Measurements from ENCODE around the gene WDR62.

Gene WDR62

GRCh38 chr19:36081894-36082293, 27.2 kb downstream of the WDR62 start:
- Histone ChIP-seq H3K4me3 (ENCODE audit: low read length in 2 of 2) (no peak overlapping the region), H3K4me1 (ENCODE audit: control insufficient read depth, insufficient read depth, low read length) (no peaks in the 10 kb centered on the region), H3K9ac (ENCODE audit: low read length in 2 of 2) (no peak overlapping the region), H3K9me3 (ENCODE audit: control insufficient read depth in 2 of 2, low read length in 2 of 2) (no peaks in the 10 kb centered on the region), H3K27ac (ENCODE audit: low read length) (no peak overlapping the region), H3K27me3 (ENCODE audit: control insufficient read depth in 1 of 2, insufficient read depth in 2 of 2, low read length in 2 of 2) (no peaks in the 10 kb centered on the region), H3K36me3 (ENCODE audit: control insufficient read depth in 2 of 2, insufficient read depth in 2 of 2, low read length in 2 of 2) (no peaks in the 10 kb centered on the region)

DNA sequence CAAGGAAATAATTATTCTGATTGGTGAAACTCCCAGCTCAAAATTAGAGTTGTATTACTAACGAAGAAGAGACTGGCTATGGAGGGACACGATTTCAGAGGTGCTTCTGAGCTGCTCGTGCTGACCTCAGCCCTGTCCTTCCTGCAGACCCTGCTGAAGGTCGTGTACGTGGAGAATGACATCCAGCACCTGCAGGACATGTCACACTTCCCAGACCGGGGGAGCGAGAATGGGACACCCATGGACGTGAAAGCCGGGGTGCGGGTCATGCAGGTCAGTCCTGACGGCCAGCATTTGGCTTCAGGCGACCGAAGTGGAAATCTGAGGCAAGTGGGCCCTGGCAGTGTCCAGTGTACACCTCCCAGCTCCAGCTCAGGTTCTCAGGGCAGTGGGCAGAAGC, 28.2 kb downstream of the WDR62 start:
- Histone ChIP-seq H3K4me3 (ENCODE audit: low read length in 2 of 2) (no peak overlapping the region), H3K36me3 (ENCODE audit: control insufficient read depth in 2 of 2, insufficient read depth in 2 of 2, low read length in 2 of 2) (no peaks in the 10 kb centered on the region), H3K4me1 (ENCODE audit: control insufficient read depth, insufficient read depth, low read length) (no peaks in the 10 kb centered on the region), H3K9me3 (ENCODE audit: control insufficient read depth in 2 of 2, low read length in 2 of 2) (no peaks in the 10 kb centered on the region), H3K27ac (ENCODE audit: low read length) (no peak overlapping the region), H3K27me3 (ENCODE audit: control insufficient read depth in 1 of 2, insufficient read depth in 2 of 2, low read length in 2 of 2) (no peaks in the 10 kb centered on the region), H3K9ac (ENCODE audit: low read length in 2 of 2) (no peak overlapping the region)

- no peak overlapping the region for H3K27ac ChIP-seq (ENCODE audit: low read length)
These were observed 29.7 kb downstream of the WDR62 start for GRCh38 chr19:36084231-36085009.

GRCh38 chr19:36086326-36086725, 31.6 kb downstream of the WDR62 start:
- Histone ChIP-seq H3K4me1 (ENCODE audit: control insufficient read depth, insufficient read depth, low read length) (no peaks in the 10 kb centered on the region), H3K36me3 (ENCODE audit: control insufficient read depth in 2 of 2, insufficient read depth in 2 of 2, low read length in 2 of 2) (no peaks in the 10 kb centered on the region), H3K4me3 (ENCODE audit: low read length in 2 of 2) (no peak overlapping the region), H3K27me3 (ENCODE audit: control insufficient read depth in 1 of 2, insufficient read depth in 2 of 2, low read length in 2 of 2) (no peaks in the 10 kb centered on the region), H3K9ac (ENCODE audit: low read length in 2 of 2) (no peak overlapping the region), H3K9me3 (ENCODE audit: control insufficient read depth in 2 of 2, low read length in 2 of 2) (no peaks in the 10 kb centered on the region), H3K27ac (ENCODE audit: low read length) (no peak overlapping the region)

More at GRCh38 chr19:36084231-36085009, 29.7 kb downstream of the WDR62 start:
- Histone ChIP-seq H3K36me3 (ENCODE audit: control insufficient read depth in 2 of 2, insufficient read depth in 2 of 2, low read length in 2 of 2) (no peaks in the 10 kb centered on the region), H3K9ac (ENCODE audit: low read length in 2 of 2) (no peak overlapping the region), H3K9me3 (ENCODE audit: control insufficient read depth in 2 of 2, low read length in 2 of 2) (no peaks in the 10 kb centered on the region), H3K27me3 (ENCODE audit: control insufficient read depth in 1 of 2, insufficient read depth in 2 of 2, low read length in 2 of 2) (no peaks in the 10 kb centered on the region), H3K4me3 (ENCODE audit: low read length in 2 of 2) (no peak overlapping the region), H3K4me1 (ENCODE audit: control insufficient read depth, insufficient read depth, low read length) (no peaks in the 10 kb centered on the region)

- Histone ChIP-seq H3K9ac (ENCODE audit: low read length in 2 of 2) (no peak overlapping the region), H3K36me3 (ENCODE audit: control insufficient read depth in 2 of 2, insufficient read depth in 2 of 2, low read length in 2 of 2) (no peaks in the 10 kb centered on the region), H3K27ac (ENCODE audit: low read length) (no peak overlapping the region), H3K4me1 (ENCODE audit: control insufficient read depth, insufficient read depth, low read length) (no peaks in the 10 kb centered on the region), H3K4me3 (ENCODE audit: low read length in 2 of 2) (no peak overlapping the region), H3K9me3 (ENCODE audit: control insufficient read depth in 2 of 2, low read length in 2 of 2) (no peaks in the 10 kb centered on the region), H3K27me3 (ENCODE audit: control insufficient read depth in 1 of 2, insufficient read depth in 2 of 2, low read length in 2 of 2) (no peaks in the 10 kb centered on the region)
These were observed 35.1 kb downstream of the WDR62 start for GRCh38 chr19:36089847-36090246.

GRCh38 chr19:36090910-36091695, 36.4 kb downstream of the WDR62 start:
- H3K27me3 ChIP-seq (ENCODE audit: control insufficient read depth in 1 of 2, insufficient read depth in 2 of 2, low read length in 2 of 2): no peaks in the 10 kb centered on the region
- H3K27ac ChIP-seq (ENCODE audit: low read length): no peak overlapping the region
- H3K4me1 ChIP-seq (ENCODE audit: control insufficient read depth, insufficient read depth, low read length): no peaks in the 10 kb centered on the region
- H3K9ac ChIP-seq (ENCODE audit: low read length in 2 of 2): no peak overlapping the region
- H3K4me3 ChIP-seq (ENCODE audit: low read length in 2 of 2): no peak overlapping the region
- no peaks in the 10 kb centered on the region for H3K36me3 ChIP-seq (ENCODE audit: control insufficient read depth in 2 of 2, insufficient read depth in 2 of 2, low read length in 2 of 2)
- H3K9me3 ChIP-seq (ENCODE audit: control insufficient read depth in 2 of 2, low read length in 2 of 2): no peaks in the 10 kb centered on the region

DNA sequence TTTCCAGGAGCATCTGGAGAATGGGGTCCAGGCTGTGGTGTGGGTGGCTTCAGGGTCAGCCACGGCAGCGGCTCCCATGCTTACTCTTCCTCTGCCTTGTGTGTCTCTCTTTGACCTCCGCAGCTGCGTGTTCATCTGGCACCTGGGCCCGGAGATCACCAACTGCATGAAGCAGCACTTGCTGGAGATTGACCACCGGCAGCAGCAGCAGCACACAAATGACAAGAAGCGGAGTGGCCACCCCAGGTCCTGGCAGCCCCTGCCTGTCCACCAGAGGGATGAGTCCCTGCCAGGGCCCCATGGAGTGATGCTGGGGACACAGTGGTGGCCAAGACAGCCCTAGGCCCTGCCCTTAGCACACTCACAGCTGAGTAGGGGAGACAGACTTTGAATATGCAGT, 37.9 kb downstream of the WDR62 start:
- no peaks in the 10 kb centered on the region for H3K9me3 ChIP-seq (ENCODE audit: control insufficient read depth in 2 of 2, low read length in 2 of 2)
- H3K4me1 ChIP-seq (ENCODE audit: control insufficient read depth, insufficient read depth, low read length): peaks cover 3% of the 10 kb centered on the region
- H3K9ac ChIP-seq (ENCODE audit: low read length in 2 of 2): no peak overlapping the region
- no peak overlapping the region for H3K4me3 ChIP-seq (ENCODE audit: low read length in 2 of 2)
- no peaks in the 10 kb centered on the region for H3K27me3 ChIP-seq (ENCODE audit: control insufficient read depth in 1 of 2, insufficient read depth in 2 of 2, low read length in 2 of 2)
- no peak overlapping the region for H3K27ac ChIP-seq (ENCODE audit: low read length)
- no peaks in the 10 kb centered on the region for H3K36me3 ChIP-seq (ENCODE audit: control insufficient read depth in 2 of 2, insufficient read depth in 2 of 2, low read length in 2 of 2)

DNA sequence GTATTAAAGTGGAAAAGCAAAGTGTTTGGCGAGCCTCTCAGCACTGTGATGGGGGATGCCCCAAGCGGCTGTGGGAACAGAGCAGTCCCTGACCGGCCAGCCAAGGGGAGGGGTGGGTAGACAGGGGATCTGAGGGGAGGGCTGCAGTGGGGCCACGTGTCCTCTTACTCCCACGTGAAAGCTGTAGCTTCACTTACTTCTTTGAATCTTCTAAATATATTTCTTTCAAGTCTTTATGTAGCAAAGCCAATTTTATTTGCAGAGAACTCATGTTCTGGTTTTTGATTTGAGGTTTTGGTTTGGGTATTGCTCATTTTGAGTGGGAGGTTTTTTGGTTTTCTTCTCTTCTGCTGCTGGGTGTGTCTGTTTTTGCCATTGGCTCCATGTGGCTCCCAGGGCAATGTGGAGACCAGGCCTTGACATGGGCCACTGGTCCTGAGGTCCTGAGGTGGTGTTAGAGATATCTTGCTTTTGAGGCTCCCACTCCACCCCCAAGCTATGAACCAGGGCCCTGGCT, 38.5 kb downstream of the WDR62 start:
- Histone ChIP-seq H3K4me3 (ENCODE audit: low read length in 2 of 2) (no peak overlapping the region), H3K9ac (ENCODE audit: low read length in 2 of 2) (no peak overlapping the region), H3K4me1 (ENCODE audit: control insufficient read depth, insufficient read depth, low read length) (peaks cover 3% of the 10 kb centered on the region), H3K9me3 (ENCODE audit: control insufficient read depth in 2 of 2, low read length in 2 of 2) (no peaks in the 10 kb centered on the region), H3K27me3 (ENCODE audit: control insufficient read depth in 1 of 2, insufficient read depth in 2 of 2, low read length in 2 of 2) (no peaks in the 10 kb centered on the region), H3K27ac (ENCODE audit: low read length) (no peak overlapping the region), H3K36me3 (ENCODE audit: control insufficient read depth in 2 of 2, insufficient read depth in 2 of 2, low read length in 2 of 2) (no peaks in the 10 kb centered on the region)

- no peaks in the 10 kb centered on the region for H3K36me3 ChIP-seq (ENCODE audit: control insufficient read depth in 2 of 2, insufficient read depth in 2 of 2, low read length in 2 of 2)
- no peaks in the 10 kb centered on the region for H3K9me3 ChIP-seq (ENCODE audit: control insufficient read depth in 2 of 2, low read length in 2 of 2)
- H3K4me1 ChIP-seq (ENCODE audit: control insufficient read depth, insufficient read depth, low read length): peaks cover 3% of the 10 kb centered on the region
- H3K9ac ChIP-seq (ENCODE audit: low read length in 2 of 2): no peak overlapping the region
- H3K27me3 ChIP-seq (ENCODE audit: control insufficient read depth in 1 of 2, insufficient read depth in 2 of 2, low read length in 2 of 2): no peaks in the 10 kb centered on the region
- no peak overlapping the region for H3K27ac ChIP-seq (ENCODE audit: low read length)
- no peak overlapping the region for H3K4me3 ChIP-seq (ENCODE audit: low read length in 2 of 2)
These were observed 39.0 kb downstream of the WDR62 start for GRCh38 chr19:36093687-36094086.

GRCh38 chr19:36097036-36097435, 42.3 kb downstream of the WDR62 start:
- H3K4me1 ChIP-seq (ENCODE audit: control insufficient read depth, insufficient read depth, low read length): peaks cover 3% of the 10 kb centered on the region
- no peaks in the 10 kb centered on the region for H3K27me3 ChIP-seq (ENCODE audit: control insufficient read depth in 1 of 2, insufficient read depth in 2 of 2, low read length in 2 of 2)
- H3K9ac ChIP-seq (ENCODE audit: low read length in 2 of 2): no peak overlapping the region
- no peaks in the 10 kb centered on the region for H3K9me3 ChIP-seq (ENCODE audit: control insufficient read depth in 2 of 2, low read length in 2 of 2)
- no peak overlapping the region for H3K4me3 ChIP-seq (ENCODE audit: low read length in 2 of 2)
- H3K36me3 ChIP-seq (ENCODE audit: control insufficient read depth in 2 of 2, insufficient read depth in 2 of 2, low read length in 2 of 2): no peaks in the 10 kb centered on the region
- H3K27ac ChIP-seq (ENCODE audit: low read length): no peak overlapping the region
